Measurements from ENCODE around the gene OR51S1. TPM values are rescaled to one million over a fixed set of nuclear protein-coding genes. Genes with fewer than 3 reads are reported as not detected.

Gene OR51S1
- total RNA-seq, 1 donor from 2014 or later, result not detected

DNA sequence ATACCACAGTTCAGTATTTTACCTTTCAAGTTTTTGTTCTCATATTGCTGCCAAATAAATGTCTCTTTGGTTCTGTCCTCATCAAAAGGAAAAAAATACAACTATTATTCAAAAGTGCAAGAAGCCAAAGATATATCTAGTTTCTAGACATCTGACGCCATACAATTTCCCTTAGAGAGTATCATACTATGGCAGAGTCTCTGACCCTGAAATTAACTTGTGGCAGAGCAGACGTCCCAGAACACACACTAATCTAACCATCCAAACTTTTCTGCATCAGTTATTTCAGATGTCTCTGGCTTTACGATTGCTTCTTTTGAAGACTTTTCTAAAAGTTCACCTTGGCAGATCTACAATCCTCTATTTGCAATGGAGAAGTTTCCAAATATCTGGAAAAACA is 35.4 kb upstream of the OR51S1 start:
- TF ChIP-seq, protein P1, sequence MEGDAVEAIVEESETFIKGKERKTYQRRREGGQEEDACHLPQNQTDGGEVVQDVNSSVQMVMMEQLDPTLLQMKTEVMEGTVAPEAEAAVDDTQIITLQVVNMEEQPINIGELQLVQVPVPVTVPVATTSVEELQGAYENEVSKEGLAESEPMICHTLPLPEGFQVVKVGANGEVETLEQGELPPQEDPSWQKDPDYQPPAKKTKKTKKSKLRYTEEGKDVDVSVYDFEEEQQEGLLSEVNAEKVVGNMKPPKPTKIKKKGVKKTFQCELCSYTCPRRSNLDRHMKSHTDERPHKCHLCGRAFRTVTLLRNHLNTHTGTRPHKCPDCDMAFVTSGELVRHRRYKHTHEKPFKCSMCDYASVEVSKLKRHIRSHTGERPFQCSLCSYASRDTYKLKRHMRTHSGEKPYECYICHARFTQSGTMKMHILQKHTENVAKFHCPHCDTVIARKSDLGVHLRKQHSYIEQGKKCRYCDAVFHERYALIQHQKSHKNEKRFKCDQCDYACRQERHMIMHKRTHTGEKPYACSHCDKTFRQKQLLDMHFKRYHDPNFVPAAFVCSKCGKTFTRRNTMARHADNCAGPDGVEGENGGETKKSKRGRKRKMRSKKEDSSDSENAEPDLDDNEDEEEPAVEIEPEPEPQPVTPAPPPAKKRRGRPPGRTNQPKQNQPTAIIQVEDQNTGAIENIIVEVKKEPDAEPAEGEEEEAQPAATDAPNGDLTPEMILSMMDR (IDR thresholded peaks at IDR 0.05), result no peak
- DNase-seq (no peak), ATAC-seq (no peak)
- H3K4me3 ChIP-seq, result no peak overlapping the region
- H3K36me3 ChIP-seq, result no peaks in the 10 kb centered on the region
- H3K27ac ChIP-seq, result no peak overlapping the region
- H3K27me3 ChIP-seq (ENCODE audit: low read depth), result no peaks in the 10 kb centered on the region
- H3K4me1 ChIP-seq, result no peaks in the 10 kb centered on the region
- intact Hi-C loops (cut with DNase I), result no loop called here
- H3K9me3 ChIP-seq, result no peaks in the 10 kb centered on the region

DNA sequence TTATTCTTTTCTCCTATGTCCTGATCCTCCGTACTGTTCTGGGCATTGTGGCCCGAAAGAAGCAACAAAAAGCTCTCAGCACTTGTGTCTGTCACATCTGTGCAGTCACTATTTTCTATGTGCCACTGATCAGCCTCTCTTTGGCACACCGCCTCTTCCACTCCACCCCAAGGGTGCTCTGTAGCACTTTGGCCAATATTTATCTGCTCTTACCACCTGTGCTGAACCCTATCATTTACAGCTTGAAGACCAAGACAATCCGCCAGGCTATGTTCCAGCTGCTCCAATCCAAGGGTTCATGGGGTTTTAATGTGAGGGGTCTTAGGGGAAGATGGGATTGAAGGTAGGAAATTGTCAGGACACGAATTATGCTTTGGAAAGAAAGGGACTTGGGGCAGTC is 33.5 kb upstream of the OR51S1 start:
- Histone ChIP-seq H3K9me3 (no peaks in the 10 kb centered on the region), H3K4me3 (no peak overlapping the region), H3K27me3 (ENCODE audit: low read depth) (no peaks in the 10 kb centered on the region), H3K4me1 (no peaks in the 10 kb centered on the region), H3K27ac (no peak overlapping the region), H3K36me3 (no peaks in the 10 kb centered on the region)
- TF ChIP-seq, protein P1 (IDR thresholded peaks at IDR 0.05), result no peak
- intact Hi-C loops (cut with DNase I), result no loop called here
- ATAC-seq (no peak), DNase-seq (no peak)

DNA sequence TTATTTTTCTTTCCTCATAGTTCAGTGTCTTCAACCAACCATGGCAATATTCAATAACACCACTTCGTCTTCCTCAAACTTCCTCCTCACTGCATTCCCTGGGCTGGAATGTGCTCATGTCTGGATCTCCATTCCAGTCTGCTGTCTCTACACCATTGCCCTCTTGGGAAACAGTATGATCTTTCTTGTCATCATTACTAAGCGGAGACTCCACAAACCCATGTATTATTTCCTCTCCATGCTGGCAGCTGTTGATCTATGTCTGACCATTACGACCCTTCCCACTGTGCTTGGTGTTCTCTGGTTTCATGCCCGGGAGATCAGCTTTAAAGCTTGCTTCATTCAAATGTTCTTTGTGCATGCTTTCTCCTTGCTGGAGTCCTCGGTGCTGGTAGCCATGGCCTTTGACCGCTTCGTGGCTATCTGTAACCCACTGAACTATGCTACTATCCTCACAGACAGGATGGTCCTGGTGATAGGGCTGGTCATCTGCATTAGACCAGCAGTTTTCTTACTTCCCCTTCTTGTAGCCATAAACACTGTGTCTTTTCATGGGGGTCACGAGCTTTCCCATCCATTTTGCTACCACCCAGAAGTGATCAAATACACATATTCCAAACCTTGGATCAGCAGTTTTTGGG is 33.0 kb upstream of the OR51S1 start, which contains the start of gene OR51T1:
OR51T1 (plus strand) TSS at position 41 of the 641 bp plus-strand sequence; CDS start at position 41, 0 bp downstream.
- H3K27ac ChIP-seq, result no peak within 1 kb of the TSS
- no peaks in the 10 kb centered on the region for H3K27me3 ChIP-seq (ENCODE audit: low read depth)
- ATAC-seq (no peak), DNase-seq (no peak)
- intact Hi-C loops (cut with DNase I), result no loop called here
- TF ChIP-seq, protein P1 (IDR thresholded peaks at IDR 0.05), result no peak
- no peaks in the 10 kb centered on the region for H3K36me3 ChIP-seq
- no peak within 1 kb of the TSS for H3K4me3 ChIP-seq
- no peaks in the 10 kb centered on the region for H3K9me3 ChIP-seq
- no peaks in the 10 kb centered on the region for H3K4me1 ChIP-seq

DNA sequence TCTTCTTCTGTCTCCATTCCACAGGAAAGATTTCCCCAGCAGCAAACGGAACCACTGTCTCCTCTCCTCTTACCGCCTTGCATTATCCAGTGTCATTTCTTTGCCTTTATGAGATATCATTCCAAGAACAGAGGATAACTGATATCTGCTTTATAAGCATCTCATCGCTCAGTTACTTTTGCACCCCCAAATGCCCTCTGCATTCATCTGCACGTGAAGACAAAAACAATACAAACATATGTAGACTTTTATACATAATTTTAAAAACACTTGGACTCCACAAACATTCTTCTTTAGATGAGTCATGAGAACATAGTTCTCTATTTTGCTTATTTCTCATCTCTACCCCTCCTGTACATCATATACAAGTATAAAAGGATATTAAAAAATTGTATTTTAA is 32.2 kb upstream of the OR51S1 start:
- Histone ChIP-seq H3K27ac (no peak overlapping the region), H3K27me3 (ENCODE audit: low read depth) (no peaks in the 10 kb centered on the region), H3K9me3 (no peaks in the 10 kb centered on the region), H3K4me1 (no peaks in the 10 kb centered on the region), H3K4me3 (no peak overlapping the region), H3K36me3 (no peaks in the 10 kb centered on the region)
- DNase-seq (no peak), ATAC-seq (no peak)
- intact Hi-C loops (cut with DNase I), result no loop called here
- TF ChIP-seq, protein P1 (IDR thresholded peaks at IDR 0.05), result no peak

DNA sequence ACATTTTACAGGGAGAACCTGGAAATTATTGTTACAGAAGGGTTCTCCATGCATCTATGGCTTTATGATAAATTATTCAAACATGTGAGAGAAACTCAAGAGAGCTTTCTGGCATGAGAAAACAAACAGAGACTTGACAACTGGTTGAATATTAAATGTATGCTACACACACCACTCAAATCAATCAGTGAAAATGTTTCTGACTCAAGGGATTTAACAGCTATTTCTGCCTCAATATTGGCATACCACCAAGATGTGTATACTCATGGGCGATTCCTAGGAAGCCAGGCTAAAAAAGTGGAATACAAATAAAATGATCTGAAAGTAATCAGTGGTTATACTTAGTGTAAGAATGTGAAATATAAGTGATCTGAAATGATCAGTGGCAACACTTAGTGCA is 16.8 kb upstream of the OR51S1 start:
- no peak for DNase-seq
- Histone ChIP-seq H3K9me3 (no peaks in the 10 kb centered on the region), H3K4me3 (no peak overlapping the region), H3K27ac (no peak overlapping the region), H3K36me3 (no peaks in the 10 kb centered on the region), H3K4me1 (no peaks in the 10 kb centered on the region), H3K27me3 (ENCODE audit: low read depth) (no peaks in the 10 kb centered on the region)
- TF ChIP-seq, protein P1 (IDR thresholded peaks at IDR 0.05), result no peak
- no peak for ATAC-seq
- intact Hi-C loops (cut with DNase I), result no loop called here
